CD4-positive, alpha-beta T cell treated with Interleukin-17A for 4 hours (primary cell): ENCODE results near the gene PROM1.

Experiments
- DNase-seq: peaks from one replicate; pipeline ENCODE4 v3.0.0-alpha.2; 2020; ENCODE audit warnings: mixed read lengths

PROM1 gene

DNA sequence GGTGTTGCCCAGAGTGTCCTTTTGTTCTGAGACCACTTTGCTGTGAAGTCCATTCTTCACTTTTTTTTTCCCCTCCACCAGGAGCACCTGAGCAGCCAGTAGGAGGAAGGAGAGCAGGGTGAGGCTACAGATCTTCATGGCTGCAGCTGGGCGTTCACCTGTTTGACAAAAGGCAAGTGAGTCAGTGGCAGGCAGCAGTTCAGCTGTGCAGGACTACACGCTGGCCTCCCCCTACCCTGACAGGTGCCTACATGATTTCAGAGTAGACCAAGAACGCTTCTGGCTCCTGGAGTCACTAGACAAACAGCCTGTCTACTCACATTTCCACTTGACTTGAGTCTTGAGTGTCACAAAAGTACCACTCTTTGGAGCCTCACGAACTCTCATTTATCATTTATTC lies 147.3 kb downstream of the PROM1 start:
- DNase-seq: no peak

GRCh38 chr4:15935504-15936402 lies 148.1 kb downstream of the PROM1 start:
- no peak for DNase-seq

GRCh38 chr4:15934259-15934658 lies 149.6 kb downstream of the PROM1 start:
- DNase-seq: no peak

DNA sequence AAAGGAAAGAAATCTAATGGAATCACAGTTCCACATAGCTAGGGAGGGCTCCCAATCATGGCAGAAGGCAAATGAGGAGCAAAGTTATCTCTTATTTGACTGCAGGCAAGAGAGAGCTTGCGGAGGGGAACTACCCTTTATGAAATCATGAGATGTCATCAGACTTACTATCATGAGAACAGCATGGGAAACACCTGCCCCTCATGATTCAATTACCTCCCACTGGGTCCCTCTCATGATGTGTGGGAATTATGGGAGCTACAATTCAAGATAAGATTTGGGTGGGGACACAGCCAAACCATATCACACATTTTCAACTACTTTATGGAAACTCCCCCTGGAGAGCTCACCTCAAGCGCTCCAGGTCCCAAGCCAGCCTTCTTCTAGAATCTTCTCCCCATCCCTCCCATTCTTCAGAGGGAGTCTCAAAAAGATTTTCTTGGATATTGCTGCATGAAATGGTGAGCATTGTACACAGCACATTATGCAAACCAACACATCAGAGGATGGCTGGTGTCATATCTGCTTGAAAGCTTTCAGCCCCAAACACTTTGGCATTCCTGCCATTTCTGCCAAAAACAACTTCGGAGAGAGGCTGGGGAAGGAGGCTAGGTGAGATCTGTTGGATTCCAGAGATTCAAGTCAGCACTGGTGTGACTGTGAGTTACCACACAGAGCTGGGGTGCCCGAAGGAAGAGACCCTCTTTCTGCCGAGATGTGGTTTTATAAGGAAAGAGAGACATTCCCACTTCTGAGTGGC lies 152.2 kb downstream of the PROM1 start:
- DNase-seq: no peak

GRCh38 chr4:15930314-15930713 lies 153.5 kb downstream of the PROM1 start:
- DNase-seq: no peak

DNA sequence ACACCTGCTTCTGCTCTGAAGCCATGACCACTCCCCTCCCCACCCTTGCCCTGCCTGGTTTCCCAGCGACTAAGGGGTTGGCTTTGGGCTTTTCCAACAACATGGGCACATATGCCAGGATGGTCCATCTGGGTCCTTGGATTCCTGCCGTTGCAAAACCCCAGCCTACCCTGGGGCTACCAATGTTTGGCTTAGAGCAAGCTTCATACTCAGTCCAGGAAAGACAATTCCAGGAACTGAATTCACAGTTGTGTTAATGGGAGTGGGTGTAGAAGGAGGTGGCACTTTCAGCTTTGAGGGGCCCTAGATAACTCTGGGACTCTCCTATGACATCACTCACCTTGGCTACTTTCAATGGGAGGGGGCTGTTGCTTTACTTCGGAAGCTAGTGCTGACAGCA lies 154.3 kb downstream of the PROM1 start:
- DNase-seq: no peak

DNA sequence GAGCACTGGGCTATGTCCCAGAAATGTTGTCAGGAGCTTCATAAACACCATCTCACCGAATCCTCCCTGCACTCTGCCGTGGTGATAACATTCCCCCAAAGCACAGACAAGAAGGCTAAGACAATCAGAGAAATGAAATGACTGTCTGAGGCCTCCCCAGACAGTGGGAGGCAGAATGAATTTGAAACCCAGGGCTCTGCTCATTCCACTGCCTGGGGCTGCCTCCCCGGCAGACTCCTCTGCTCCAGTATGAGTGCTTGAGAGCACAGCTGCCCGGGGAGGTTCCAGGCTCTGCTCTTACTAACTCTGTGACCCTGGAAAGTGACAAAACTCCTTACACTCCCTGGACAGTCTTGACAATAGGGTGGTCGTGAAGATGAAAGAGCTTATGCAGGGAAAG lies 154.9 kb downstream of the PROM1 start:
- no peak for DNase-seq

GRCh38 chr4:15926486-15926885 lies 157.3 kb downstream of the PROM1 start:
- no peak for DNase-seq

DNA sequence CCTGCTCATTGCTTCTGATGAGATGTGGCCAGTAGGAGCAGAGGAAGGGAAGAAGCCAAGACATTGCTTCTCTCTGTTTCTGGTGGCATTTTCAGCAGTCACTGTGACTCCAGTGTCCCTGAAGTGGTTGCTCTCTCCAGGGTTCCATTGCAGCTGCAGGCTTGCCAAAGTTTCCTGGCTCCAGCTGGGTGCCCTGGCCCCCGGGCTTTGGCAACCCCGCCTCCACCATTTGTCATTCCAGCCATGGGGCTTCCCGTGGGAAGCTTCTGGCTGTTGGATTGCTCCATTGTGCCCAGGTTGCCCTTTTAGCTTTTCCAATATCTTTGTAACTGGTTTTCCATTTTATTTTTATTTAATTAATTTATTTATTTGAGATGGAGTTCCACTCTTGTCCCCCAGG lies 158.0 kb downstream of the PROM1 start:
- DNase-seq: no peak

DNA sequence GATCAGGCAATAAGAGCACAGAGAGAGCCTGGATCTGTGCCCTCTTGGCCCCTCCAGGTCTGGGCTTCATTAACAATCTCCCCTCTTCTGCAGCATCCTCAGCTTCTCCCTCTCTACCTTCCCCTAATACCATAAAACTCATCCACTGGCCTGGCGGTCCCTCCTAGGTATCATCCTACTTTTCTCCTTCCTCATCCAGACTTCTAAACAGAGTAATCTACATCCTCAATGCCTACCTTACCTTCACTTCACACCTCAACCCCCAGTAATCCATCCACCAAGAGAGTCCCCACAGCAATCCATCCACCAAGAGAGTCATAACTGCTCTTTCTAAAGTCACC lies 162.3 kb downstream of the PROM1 start:
- DNase-seq: no peak

GRCh38 chr4:15920723-15921591 lies 162.9 kb downstream of the PROM1 start:
- DNase-seq: no peak

DNA sequence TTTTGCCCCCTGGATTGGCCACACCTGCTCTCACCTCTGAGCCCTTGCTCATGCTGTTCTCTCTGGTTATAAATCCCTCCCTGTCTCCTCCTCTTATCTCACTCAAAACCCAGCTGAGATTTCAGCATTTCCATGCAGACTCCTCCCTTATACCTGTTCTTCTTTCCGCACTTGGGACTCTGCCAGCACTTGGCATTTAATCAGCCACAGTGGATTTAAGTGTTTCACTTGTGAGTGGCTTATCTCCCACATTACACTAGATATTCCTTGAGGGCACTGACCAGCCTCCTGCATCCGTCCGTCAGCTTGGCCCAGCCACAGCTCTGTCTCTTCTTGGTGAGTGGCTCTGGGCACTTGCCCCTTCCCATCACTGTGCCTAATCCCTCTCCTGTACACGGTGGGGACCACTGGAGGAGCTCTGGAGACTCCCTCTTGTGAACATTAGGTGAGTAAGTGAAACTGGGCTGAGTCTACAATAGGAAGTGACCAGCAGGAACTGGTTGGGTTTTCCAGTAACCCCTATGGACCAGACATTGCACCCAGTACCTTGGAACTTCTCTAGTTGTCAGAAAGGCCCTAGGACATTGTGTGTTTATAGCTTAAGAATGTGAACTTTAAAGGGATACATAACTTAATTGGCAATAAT lies 165.2 kb downstream of the PROM1 start:
- no peak for DNase-seq
